SK-N-MC (cell line): ENCODE data around the gene FBXW11.

Source experiments
- EZH2 ChIP-seq: fragments of 200-600 bp; sonication (generic); IDR thresholded peaks from one replicate; pipeline ENCODE4 v1.6.1; 2017; ENCODE audit warnings: antibody characterized with exemption
- POLR2AphosphoS5 ChIP-seq: IDR thresholded peaks from 2 replicates; pipeline ENCODE4 v1.6.1; 2012; ENCODE audit warnings: mild to moderate bottlenecking, low read depth, low read length, borderline replicate concordance

DNA sequence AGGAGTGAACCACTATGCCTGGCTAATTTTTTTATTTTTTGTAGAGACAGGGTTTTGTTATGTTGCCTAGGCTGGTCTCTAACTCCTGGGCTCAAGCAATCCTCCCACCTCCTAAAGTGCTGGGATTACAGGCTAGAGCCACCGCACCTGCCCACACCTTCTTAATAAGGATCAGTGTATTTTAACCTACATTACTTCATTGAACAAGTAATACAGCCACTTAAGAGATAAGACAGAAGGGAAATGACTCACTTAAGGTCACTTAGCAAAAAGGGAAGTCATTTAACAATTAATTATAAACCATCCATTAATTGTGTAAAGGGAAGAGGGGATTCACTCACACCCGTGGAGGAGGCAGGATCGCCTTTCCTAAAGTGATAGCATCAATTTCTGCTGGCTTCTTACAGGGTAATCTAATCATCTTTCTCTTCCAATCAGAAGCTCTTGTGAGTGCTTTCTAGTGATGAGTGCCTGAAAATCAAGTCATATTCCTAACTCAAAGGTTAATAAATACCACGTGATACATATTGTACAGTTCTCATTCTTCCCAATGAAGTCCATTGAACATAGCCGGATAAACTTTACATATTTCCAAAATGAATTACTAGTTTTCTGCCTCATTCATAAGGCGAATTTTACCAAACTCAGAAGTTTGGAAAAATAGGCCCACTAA lies 3.5 kb downstream of the FBXW11 start:
- TF ChIP-seq EZH2 (no peak), POLR2AphosphoS5 (no peak)
